NT2/D1 (cell line): ENCODE data around the gene SPC25.

ENCODE experiments used
- YY1 ChIP-seq: IDR thresholded peaks from 2 replicates; pipeline ENCODE4 v1.6.1; 2011; ENCODE audit not compliant: insufficient read length, insufficient read depth
- ZNF274 ChIP-seq: IDR thresholded peaks from 2 replicates; pipeline ENCODE4 v1.6.1; 2011; ENCODE audit warnings: mild to moderate bottlenecking, low read depth, low read length

- no peak for TF ChIP-seq YY1
- no peak for TF ChIP-seq ZNF274
Observed at GRCh38 chr2:168843253-168843652, 47.0 kb downstream of the SPC25 start.
